Measurements from ENCODE around the gene OFD1. TPM values are rescaled to one million over a fixed set of nuclear protein-coding genes. Genes with fewer than 3 reads are reported as not detected.
A peak's percentile ranks its signal among the peaks of the same experiment; 100 is the strongest.

Gene OFD1
- total and polyA plus RNA-seq, 2 of the 8 experiments (the other 6 are each of a cell fraction or from before 2014, with no cell fraction given): 8.0 to 23.4 TPM

GRCh38 chrX:13688958-13689740 is 45.4 kb upstream of the OFD1 start, which contains the start of gene RAB9A:
Gene RAB9A, plus strand, starts transcription at chrX:13689128. Its CDS starts 19,619 bp downstream, at chrX:13708747.
- Histone ChIP-seq H3K18ac (ENCODE audit: extremely low read depth, low read length) (no peak within 1 kb of the TSS; the same call in 1 of the 2 replicates), H3K27me3 (replicated peaks in 1 of 4; ENCODE audit: control insufficient read depth in 3 of 4, extremely low read depth in 1 of 4, insufficient read depth in 3 of 4, low read length in 3 of 4) (peaks cover 0 to 2% (median 0%) of the 10 kb centered on the region in 4 experiments; a peak in 2 of 7 replicates), H3K27ac (ENCODE audit: low read depth, low read length) (peak within 1 kb of the TSS; percentile 85; the same call in 1 of the 2 replicates), H2BK12ac (ENCODE audit: low read depth, low read length) (no peak within 1 kb of the TSS), H3K14ac (ENCODE audit: insufficient read length) (no peak within 1 kb of the TSS), H3K9me3 (ENCODE audit: insufficient read depth in 2 of 2, low read depth in 1 of 2, low read length in 1 of 2) (no peaks in the 10 kb centered on the region), H4K5ac (ENCODE audit: insufficient read length, low read depth, low read length) (peak within 1 kb of the TSS; percentile 86), H3K79me1 (ENCODE audit: low read depth, low read length) (no peaks in the 10 kb centered on the region), H3K4me3 (ENCODE audit: extremely low read depth in 1 of 4, insufficient read depth in 2 of 4, low read depth in 3 of 4, low read length in 4 of 4) (peak within 1 kb of the TSS; percentile 80 to 91 (median 86)), H3K9ac (replicated peaks in 1 of 4; ENCODE audit: extremely low read depth in 1 of 4, low read depth in 3 of 4, low read length in 3 of 4) (peak within 1 kb of the TSS; percentile 74 to 83 (median 81)), H3K79me2 (ENCODE audit: control insufficient read depth in 1 of 2, insufficient read depth in 2 of 2, low read length in 2 of 2) (peaks cover 4 to 46% of the 10 kb centered on the region in 2 experiments; a peak in 3 of 4 replicates), H4K91ac (replicated peaks; ENCODE audit: insufficient read length, low read length) (peak within 1 kb of the TSS; percentile 42), H4K8ac (ENCODE audit: extremely low read depth, insufficient read depth, low read length) (peak within 1 kb of the TSS; percentile 68), H3K4me2 (ENCODE audit: insufficient read depth in 1 of 2, low read depth in 2 of 2, low read length in 2 of 2) (peak within 1 kb of the TSS; percentile 70 to 76), H4K20me1 (replicated peaks in 1 of 2; ENCODE audit: control insufficient read depth in 1 of 2, insufficient read depth in 2 of 2, low read length in 2 of 2) (peaks cover 0 to 8% of the 10 kb centered on the region in 2 experiments), H3K4ac (replicated peaks; ENCODE audit: insufficient read length, low read depth, low read length) (no peak within 1 kb of the TSS), H3K23ac (ENCODE audit: insufficient read length) (no peak within 1 kb of the TSS), H3K36me3 (ENCODE audit: control insufficient read depth in 2 of 4, insufficient read depth in 4 of 4, low read length in 3 of 4) (no peaks in the 10 kb centered on the region), H2AK5ac (ENCODE audit: low read depth, low read length) (no peak within 1 kb of the TSS), H2AFZ (ENCODE audit: low read length) (peak within 1 kb of the TSS; percentile 76; the same call in 1 of the 2 replicates), H2BK20ac (ENCODE audit: low read length) (no peak within 1 kb of the TSS), H2BK15ac (ENCODE audit: low read length) (no peak within 1 kb of the TSS), H3K56ac (replicated peaks; ENCODE audit: insufficient read length, low read depth, low read length) (no peak within 1 kb of the TSS), H2BK5ac (ENCODE audit: low read depth, low read length) (0 out of 2 replicates have a peak within 1 kb of the TSS, but pooled peaks have one; percentile 52), H2BK120ac (replicated peaks; ENCODE audit: low read depth, low read length) (no peak within 1 kb of the TSS), H3K4me1 (replicated peaks in 1 of 4; ENCODE audit: control insufficient read depth in 3 of 4, insufficient read depth in 4 of 4, low read length in 3 of 4) (peaks cover 0 to 7% (median 3%) of the 10 kb centered on the region in 4 experiments; a peak in 4 of 7 replicates), H3K23me2 (ENCODE audit: low read depth, low read length) (peaks cover 4% of the 10 kb centered on the region; the same call in 1 of the 2 replicates)
- DNase-seq (ENCODE audit: low read depth in 1 of 2, low spot score in 2 of 2): peak; percentile 9 to 90
- CTCF ChIA-PET (ENCODE audit: partially characterized antibody): no interaction called here
- 0% methylated on average over 7 of the region's 68 CpGs; no CpG with 5 or more reads in 1 of the 2 experiments for WGBS, 2 experiments (ENCODE audit: extremely low coverage in 1 of 2, insufficient coverage in 1 of 2, insufficient read length in 1 of 2, insufficient replicate concordance in 2 of 2, low coverage in 1 of 2, low lambda C conversion rate in 2 of 2, missing lambda C conversion rate in 1 of 2)
- POLR2A ChIA-PET (ENCODE audit: partially characterized antibody): interaction anchor here (0.9 to 1.9 kb wide), 3 partner anchors 46 to 135 kb away, joined by 3 to 7 read pairs (median 3); partner anchors contain the start of gene OFD1
- FAIRE-seq: no peak
- TF ChIP-seq ATF2 (IDR thresholded peaks at IDR 0.05; ENCODE audit: low read length): no peak
- peak; percentile 51 for TF ChIP-seq SAP30 (IDR thresholded peaks at IDR 0.05; ENCODE audit: insufficient read depth, insufficient replicate concordance, low read length)
- TF ChIP-seq POLR2A (IDR thresholded peaks at IDR 0.05; ENCODE audit: control extremely low read depth in 1 of 2, low read depth in 2 of 2, low read length in 2 of 2): peak in 1 of 2 experiments; percentile 41
- peak; percentile 85 for TF ChIP-seq YY1 (IDR thresholded peaks at IDR 0.05; ENCODE audit: low read depth, low read length)
- no peak for TF ChIP-seq CHD2 (IDR thresholded peaks at IDR 0.05; ENCODE audit: low read length)
- TF ChIP-seq POU5F1 (IDR thresholded peaks at IDR 0.05; ENCODE audit: low read depth, low read length): no peak
- TF ChIP-seq SUZ12 (IDR thresholded peaks at IDR 0.05; ENCODE audit: low read length): no peak
- peak; percentile 84 for TF ChIP-seq PHF8 (conservative IDR thresholded peaks at IDR 0.05; ENCODE audit: low read depth, low read length)
- peak; percentile 65 for TF ChIP-seq KDM4A (IDR thresholded peaks at IDR 0.05; ENCODE audit: low read depth, low read length, severe bottlenecking)
- peak; percentile 31; the same call in 1 of the 2 replicates for TF ChIP-seq TAF1 (IDR thresholded peaks at IDR 0.05; ENCODE audit: low read depth, low read length)

Data from H1 (cell line).